ENCODE measurements around the gene ARFRP1. TPM values are rescaled to one million over a fixed set of nuclear protein-coding genes. Genes with fewer than 3 reads are reported as not detected.
A peak's percentile ranks its signal among the peaks of the same experiment; 100 is the strongest.
"Not testable (repeated sequence)": the region's sequence is repeated elsewhere in the genome, so short reads cannot be mapped to it uniquely, and the experiment has no call there.

ARFRP1 gene
- total RNA-seq, 6 experiments from 2014 or later: 16.0 to 22.2 (median 20.2) TPM

DNA sequence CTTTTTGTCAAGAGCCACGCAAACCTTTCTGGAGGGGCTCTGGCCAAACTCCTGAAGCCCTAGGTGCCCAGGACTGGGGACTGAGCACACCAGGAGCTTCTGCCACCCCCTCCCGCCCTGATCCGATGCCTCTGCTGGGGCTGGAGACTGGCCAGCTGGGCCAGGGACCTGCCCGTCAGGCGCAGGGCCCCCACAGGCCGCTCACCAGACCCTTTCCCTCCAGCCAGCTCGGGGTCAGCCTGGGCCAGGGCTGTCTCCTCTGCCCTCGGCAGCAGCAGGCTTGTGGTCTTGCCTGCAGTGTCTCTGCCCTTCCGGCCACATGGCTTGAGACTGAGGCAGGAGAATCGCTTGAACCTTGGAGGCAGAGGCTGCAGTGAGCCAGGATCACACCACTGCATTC, 35.1 kb downstream of the ARFRP1 start:
- 93% methylated on average over 3 of the region's 10 CpGs for WGBS (ENCODE audit: insufficient coverage, low coverage, low lambda C conversion rate, missing lambda C conversion rate)
- peaks cover 0 to 6% (median under 1%) of the 10 kb centered on the region in 4 donors for H3K36me3 ChIP-seq
- no peaks in the 10 kb centered on the region for H3K9me3 ChIP-seq
- H3K4me1 ChIP-seq: no peaks in the 10 kb centered on the region
- DNase-seq (no peak), ATAC-seq (peak in 2 of 4 donors; percentile 33 to 46)
- intact Hi-C loops (cut with DNase I): no loop called here
- H3K4me3 ChIP-seq: no peak overlapping the region
- TF ChIP-seq POLR2A (IDR thresholded peaks at IDR 0.05): no peak
- TF ChIP-seq, protein P1, sequence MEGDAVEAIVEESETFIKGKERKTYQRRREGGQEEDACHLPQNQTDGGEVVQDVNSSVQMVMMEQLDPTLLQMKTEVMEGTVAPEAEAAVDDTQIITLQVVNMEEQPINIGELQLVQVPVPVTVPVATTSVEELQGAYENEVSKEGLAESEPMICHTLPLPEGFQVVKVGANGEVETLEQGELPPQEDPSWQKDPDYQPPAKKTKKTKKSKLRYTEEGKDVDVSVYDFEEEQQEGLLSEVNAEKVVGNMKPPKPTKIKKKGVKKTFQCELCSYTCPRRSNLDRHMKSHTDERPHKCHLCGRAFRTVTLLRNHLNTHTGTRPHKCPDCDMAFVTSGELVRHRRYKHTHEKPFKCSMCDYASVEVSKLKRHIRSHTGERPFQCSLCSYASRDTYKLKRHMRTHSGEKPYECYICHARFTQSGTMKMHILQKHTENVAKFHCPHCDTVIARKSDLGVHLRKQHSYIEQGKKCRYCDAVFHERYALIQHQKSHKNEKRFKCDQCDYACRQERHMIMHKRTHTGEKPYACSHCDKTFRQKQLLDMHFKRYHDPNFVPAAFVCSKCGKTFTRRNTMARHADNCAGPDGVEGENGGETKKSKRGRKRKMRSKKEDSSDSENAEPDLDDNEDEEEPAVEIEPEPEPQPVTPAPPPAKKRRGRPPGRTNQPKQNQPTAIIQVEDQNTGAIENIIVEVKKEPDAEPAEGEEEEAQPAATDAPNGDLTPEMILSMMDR (IDR thresholded peaks at IDR 0.05): no peak
- H3K27ac ChIP-seq: no peak overlapping the region
- no peaks in the 10 kb centered on the region for H3K27me3 ChIP-seq

DNA sequence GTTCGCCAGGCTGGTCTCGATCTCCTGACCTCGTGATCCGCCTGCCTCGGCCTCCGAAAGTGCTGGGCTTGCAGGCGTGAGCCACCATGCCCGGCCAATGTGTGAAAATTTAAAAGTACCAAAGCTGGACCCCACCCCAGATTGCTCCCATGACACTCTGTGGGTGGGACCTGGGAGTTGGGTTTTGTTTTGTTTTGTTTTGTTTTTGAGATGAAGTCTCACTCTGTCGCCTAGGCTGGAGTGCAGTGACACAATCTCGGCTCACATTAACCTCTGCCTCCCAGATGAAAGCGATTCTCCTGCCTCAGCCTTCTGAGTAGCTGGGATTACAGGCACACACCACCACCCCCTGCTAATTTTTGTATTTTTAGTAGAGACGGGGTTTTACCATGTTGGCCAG, 36.1 kb downstream of the ARFRP1 start:
- H3K36me3 ChIP-seq; intact Hi-C loops (cut with DNase I); H3K4me1 ChIP-seq; ATAC-seq; H3K27ac ChIP-seq; H3K27me3 ChIP-seq; DNase-seq; H3K9me3 ChIP-seq; H3K4me3 ChIP-seq: not testable (repeated sequence)
- 92% methylated on average over 11 of the region's 12 CpGs for WGBS (ENCODE audit: insufficient coverage, low coverage, low lambda C conversion rate, missing lambda C conversion rate)

DNA sequence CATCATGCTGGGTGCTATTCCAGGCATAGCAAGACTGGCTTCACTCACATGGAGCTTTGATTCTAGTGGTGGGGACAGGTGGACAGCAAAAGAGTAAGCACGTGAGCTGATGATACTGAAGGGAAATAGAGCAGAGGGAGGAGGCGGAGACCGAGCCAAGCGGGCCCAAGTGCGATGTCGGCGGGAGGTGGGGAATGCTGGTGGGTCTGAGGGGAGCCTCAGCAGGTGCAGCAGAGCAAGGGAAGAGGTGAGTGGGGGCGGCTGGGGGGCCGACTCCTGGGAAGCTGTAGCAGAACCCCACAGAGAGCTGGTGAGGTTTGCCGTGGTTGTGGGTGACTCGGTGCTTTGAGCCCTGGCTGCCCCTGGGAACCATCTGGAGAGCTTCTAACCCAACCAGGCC, 39.4 kb downstream of the ARFRP1 start:
- H3K4me1 ChIP-seq: no peaks in the 10 kb centered on the region
- peaks cover 0 to 9% (median under 1%) of the 10 kb centered on the region in 4 donors for H3K36me3 ChIP-seq
- DNase-seq (no peak), ATAC-seq (no peak)
- H3K27me3 ChIP-seq: no peaks in the 10 kb centered on the region
- WGBS (ENCODE audit: insufficient coverage, low coverage, low lambda C conversion rate, missing lambda C conversion rate): 98% methylated on average over 9 of the region's 11 CpGs
- no peaks in the 10 kb centered on the region for H3K9me3 ChIP-seq
- TF ChIP-seq POLR2A (IDR thresholded peaks at IDR 0.05): no peak
- TF ChIP-seq, protein P1 (IDR thresholded peaks at IDR 0.05): no peak
- intact Hi-C loops (cut with DNase I): no loop called here
- no peak overlapping the region for H3K27ac ChIP-seq
- H3K4me3 ChIP-seq: no peak overlapping the region

DNA sequence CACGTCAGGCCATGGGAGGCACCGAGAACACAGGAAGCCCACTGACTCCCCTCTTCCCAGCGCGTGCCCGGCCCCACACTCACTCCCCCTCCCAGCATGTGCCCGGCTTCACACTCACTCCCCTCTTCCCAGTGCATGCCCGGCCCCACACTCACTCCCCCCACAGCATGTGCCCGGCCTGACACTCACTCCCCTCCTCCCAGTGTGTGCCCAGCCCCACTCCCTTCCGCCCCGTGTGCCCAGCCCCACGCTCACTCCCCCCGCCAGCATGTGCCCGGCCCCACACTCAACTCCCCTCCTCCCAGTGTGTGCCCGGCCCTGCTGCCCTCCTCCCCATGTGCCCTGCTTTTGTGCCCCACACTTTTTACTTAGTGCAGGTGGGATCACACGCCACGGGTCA, 39.9 kb downstream of the ARFRP1 start:
- TF ChIP-seq, protein P1 (IDR thresholded peaks at IDR 0.05): no peak
- no peak for TF ChIP-seq POLR2A (IDR thresholded peaks at IDR 0.05)
- peaks cover 0 to 9% (median under 1%) of the 10 kb centered on the region in 4 donors for H3K36me3 ChIP-seq
- intact Hi-C loops (cut with DNase I): no loop called here
- ATAC-seq: peak in 1 of 4 donors; percentile 6
- no peak overlapping the region for H3K4me3 ChIP-seq
- no peaks in the 10 kb centered on the region for H3K9me3 ChIP-seq
- 96% methylated on average over 13 of the region's 16 CpGs for WGBS (ENCODE audit: insufficient coverage, low coverage, low lambda C conversion rate, missing lambda C conversion rate)
- no peak for DNase-seq
- H3K27me3 ChIP-seq: no peaks in the 10 kb centered on the region
- H3K27ac ChIP-seq: no peak overlapping the region
- H3K4me1 ChIP-seq: no peaks in the 10 kb centered on the region

DNA sequence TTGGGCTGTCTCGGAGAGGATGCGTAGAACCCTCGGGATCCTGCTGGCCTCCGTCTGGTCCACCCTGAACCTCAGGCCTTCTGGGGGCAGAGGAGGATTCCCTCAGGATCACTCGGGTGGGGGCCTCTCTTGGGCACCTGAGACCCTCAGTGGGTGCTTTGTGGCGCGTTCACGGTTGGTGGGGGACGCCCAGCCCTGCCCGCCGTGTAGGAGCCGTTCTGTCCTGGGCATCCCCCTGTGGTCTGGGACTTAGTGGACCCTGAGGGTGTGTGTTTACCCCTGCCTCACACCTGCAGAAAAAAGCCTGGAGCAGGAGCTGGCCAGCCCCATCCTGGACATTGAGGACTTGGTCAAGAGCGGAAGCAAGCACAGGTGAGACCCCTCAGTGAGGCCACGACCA, 42.1 kb downstream of the ARFRP1 start:
- intact Hi-C loops (cut with DNase I): no loop called here
- TF ChIP-seq, protein P1 (IDR thresholded peaks at IDR 0.05): no peak
- no peak for TF ChIP-seq POLR2A (IDR thresholded peaks at IDR 0.05)
- H3K4me1 ChIP-seq: no peaks in the 10 kb centered on the region
- DNase-seq (no peak), ATAC-seq (no peak)
- no peaks in the 10 kb centered on the region for H3K27me3 ChIP-seq
- no peak overlapping the region for H3K27ac ChIP-seq
- 100% methylated on average over 1 of the region's 14 CpGs for WGBS (ENCODE audit: insufficient coverage, low coverage, low lambda C conversion rate, missing lambda C conversion rate)
- no peaks in the 10 kb centered on the region for H3K9me3 ChIP-seq
- peaks cover 0 to 20% (median 4%) of the 10 kb centered on the region in 4 donors for H3K36me3 ChIP-seq
- H3K4me3 ChIP-seq: no peak overlapping the region

Data from right lobe of liver (tissue), 6 donors.